B cell (primary cell): ENCODE measurements around the gene CD207. TPM values are rescaled to one million over a fixed set of nuclear protein-coding genes. Genes with fewer than 3 reads are reported as not detected.

Experiments
- ATAC-seq: fragments of 200-7000 bp; cut with Tn5 transposase; one replicate; pipeline ENCODE4 v1.10.0; 2021; ENCODE audit warnings: low read depth, mild to moderate bottlenecking, moderate number of reproducible peaks, moderate library complexity
- CTCF ChIA-PET: fragments of 350-600 bp; sonication (Branson Sonifier 250); formaldehyde crosslinking; loops from one replicate; lab custom pipeline; 2021; ENCODE audit warnings: antibody characterized with exemption, inconsistent platforms; lab: Charles Lee
- POLR2A ChIA-PET: fragments of 350-600 bp; sonication (Branson Sonifier 250); formaldehyde crosslinking; loops from one replicate; lab custom pipeline; 2021; ENCODE audit warnings: antibody characterized with exemption; lab: Charles Lee
- DNase-seq: peaks from one replicate; pipeline ENCODE4 v3.0.0; 2013
- H2AFZ ChIP-seq: 2 replicates; pipeline ENCODE4 v1.6.1; 2012; ENCODE audit warnings: mild to moderate bottlenecking, low read depth, low read length; ENCODE audit not compliant: insufficient read depth, poor library complexity, severe bottlenecking
- H3K27ac ChIP-seq, 2 donors: 1 replicate in 1 of 2; 2 replicates in 1 of 2; pipeline ENCODE4 v1.5.1; 2012 to 2013; ENCODE audit warnings: low read length in 2 of 2, mild to moderate bottlenecking in 2 of 2, moderate library complexity in 1 of 2
- H3K27me3 ChIP-seq, 4 experiments: fragments of 200-600 bp in 1 of 4; sonication (generic) in 1 of 4; replicated peaks in 1 of 4; 1 replicate in 2 of 4; 2 replicates in 2 of 4; pipeline versions ENCODE4 v1.6.1 to v1.7.0; 2013 to 2016; ENCODE audit warnings: low read length in 3 of 4, mild to moderate bottlenecking in 2 of 4, mixed read lengths in 1 of 4, moderate library complexity in 1 of 4; ENCODE audit not compliant: insufficient read depth in 4 of 4, control insufficient read depth in 3 of 4; ENCODE audit errors: control extremely low read depth in 1 of 4
- H3K36me3 ChIP-seq, 2 experiments: replicated peaks in 1 of 2; 1 replicate in 1 of 2; 2 replicates in 1 of 2; pipeline versions ENCODE4 v1.6.1 to v1.7.1; 2013; ENCODE audit warnings: low read length in 1 of 2; ENCODE audit not compliant: insufficient read depth in 2 of 2, control insufficient read depth in 1 of 2; ENCODE audit errors: control extremely low read depth in 1 of 2, extremely low read depth in 1 of 2
- H3K4me1 ChIP-seq, 2 donors: fragments of 200-600 bp in 1 of 2; sonication (generic) in 1 of 2; 1 replicate in 1 of 2; 2 replicates in 1 of 2; pipeline versions ENCODE4 v1.5.1 to v1.6.1; 2013 to 2017; ENCODE audit warnings: low read length in 2 of 2; ENCODE audit not compliant: control insufficient read depth in 2 of 2, insufficient read depth in 2 of 2
- H3K4me2 ChIP-seq: replicated peaks from 2 replicates; pipeline ENCODE3; 2012; ENCODE audit warnings: mild to moderate bottlenecking, low read depth, low read length; ENCODE audit not compliant: poor library complexity, severe bottlenecking
- H3K4me3 ChIP-seq, 5 experiments: fragments of 200-600 bp in 1 of 5; sonication (generic) in 1 of 5; 1 replicate in 3 of 5; 2 replicates in 2 of 5; pipeline versions ENCODE4 v1.5.1 to v1.7.0; 2011 to 2016; ENCODE audit warnings: low read length in 4 of 5, mild to moderate bottlenecking in 4 of 5, low read depth in 2 of 5, control low read depth in 1 of 5, moderate library complexity in 1 of 5; ENCODE audit not compliant: insufficient read depth in 1 of 5; ENCODE audit errors: control extremely low read depth in 1 of 5, extremely low read depth in 1 of 5
- H3K79me2 ChIP-seq: fragments of 200-600 bp; sonication (generic); one replicate; pipeline ENCODE4 v1.6.0; 2016; ENCODE audit warnings: low read length; ENCODE audit not compliant: control insufficient read depth, insufficient read depth
- H3K9ac ChIP-seq: fragments of 200-600 bp; sonication (generic); 2 replicates; pipeline ENCODE4 v1.6.1; 2017; ENCODE audit warnings: mild to moderate bottlenecking, low read length, moderate library complexity
- H3K9me3 ChIP-seq, 3 donors: one replicate each; pipeline versions ENCODE4 v1.6.1 to v1.7.1; 2013; ENCODE audit warnings: low read length in 2 of 3; ENCODE audit not compliant: control insufficient read depth in 2 of 3, insufficient read depth in 1 of 3; ENCODE audit errors: control extremely low read depth in 1 of 3
- H4K20me1 ChIP-seq: 2 replicates; pipeline ENCODE4 v1.6.0; 2012; ENCODE audit warnings: mild to moderate bottlenecking, low read length; ENCODE audit not compliant: insufficient read depth, control insufficient read depth, poor library complexity, severe bottlenecking
- H3K27ac Mint-ChIP-seq: one replicate; pipeline ENCODE4 v1.8.0; 2021; ENCODE audit warnings: mixed read lengths
- H3K27me3 Mint-ChIP-seq: one replicate; pipeline ENCODE4 v1.8.0; 2021; ENCODE audit warnings: mixed read lengths
- H3K4me1 Mint-ChIP-seq: one replicate; pipeline ENCODE4 v1.8.0; 2021; ENCODE audit warnings: mixed read lengths
- H3K4me3 Mint-ChIP-seq: one replicate; pipeline ENCODE4 v1.8.0; 2021; ENCODE audit warnings: mixed read lengths
- H3K9me3 Mint-ChIP-seq: one replicate; pipeline ENCODE4 v1.8.0; 2022; ENCODE audit warnings: mixed read lengths; ENCODE audit not compliant: insufficient read depth
- CTCF ChIP-seq: fragments of 200-600 bp; IDR thresholded peaks from one replicate; pipeline ENCODE4 v1.8.0; 2022; ENCODE audit warnings: antibody characterized with exemption, mild to moderate bottlenecking
- EZH2 ChIP-seq: IDR thresholded peaks from 2 replicates; pipeline ENCODE4 v1.6.1; 2012; ENCODE audit warnings: borderline replicate concordance, low read depth, mild to moderate bottlenecking, moderate library complexity, low read length; ENCODE audit not compliant: insufficient read depth, poor library complexity, severe bottlenecking
- WGBS: methylation state at CpG from one replicate; pipeline ENCODE4 v1.1.5; 2013; ENCODE audit warnings: missing lambda C conversion rate; ENCODE audit not compliant: insufficient coverage; 5-methylcytosine and 5-hydroxymethylcytosine counted together
- intact Hi-C: fragments of 100-400 bp; cut with micrococcal nuclease; formaldehyde crosslinking; loops from one replicate; pipeline ENCODE4 v1.10.0; 2022
- polyA plus RNA-seq: library from polyadenylated mRNA; depleted of rRNA; stranded (reverse); fragments of >200 nt; gene quantifications from 2 replicates; pipeline ENCODE4 v1.2.3, GENCODE V29; 2012
- total RNA-seq, 2 donors: library from RNA; stranded (reverse); fragments of 120-200 nt in 1 of 2; gene quantifications; 1 replicate in 1 of 2; 2 replicates in 1 of 2; pipeline versions ENCODE4 v1.2.3 to v1.2.4, GENCODE V29; 2013 to 2022

Gene CD207
- total and polyA plus RNA-seq, 2 donors (not counting 1 experiment from before 2014, with no cell fraction given), result not detected

- ATAC-seq (no peak), DNase-seq (no peak)
- Histone ChIP-seq H4K20me1 (no peaks in the 10 kb centered on the region), H3K27me3 (peaks cover 0 to 9% (median 2%) of the 10 kb centered on the region in 4 experiments), H3K4me1 (no peaks in the 10 kb centered on the region), H3K4me2 (no peak overlapping the region), H3K27ac (no peak overlapping the region), H3K36me3 (no peaks in the 10 kb centered on the region), H3K79me2 (no peaks in the 10 kb centered on the region), H2AFZ (no peak overlapping the region), H3K9ac (no peak overlapping the region), H3K9me3 (peaks cover 0 to 7% (median 0%) of the 10 kb centered on the region in 3 donors), H3K4me3 (no peak overlapping the region)
- Mint-ChIP-seq H3K4me3 (no peak overlapping the region), H3K4me1 (no peaks in the 10 kb centered on the region), H3K27ac (no peak overlapping the region), H3K27me3 (peaks cover 11% of the 10 kb centered on the region), H3K9me3 (no peaks in the 10 kb centered on the region)
- TF ChIP-seq EZH2 (no peak), CTCF (no peak)
- ChIA-PET POLR2A (no interaction called here), CTCF (no interaction called here)
- intact Hi-C loops, result no loop called here
- no CpG with 5 or more reads among the region's 5 CpGs for WGBS
Observed at GRCh38 chr2:70806013-70806412, 29.6 kb downstream of the CD207 start.

GRCh38 chr2:70801607-70802263 lies 33.9 kb downstream of the CD207 start:
- Histone ChIP-seq H3K9ac (no peak overlapping the region), H3K79me2 (no peaks in the 10 kb centered on the region), H2AFZ (no peak overlapping the region), H3K36me3 (no peaks in the 10 kb centered on the region), H3K27ac (no peak overlapping the region), H3K4me2 (no peak overlapping the region), H3K4me1 (no peaks in the 10 kb centered on the region), H3K9me3 (peaks cover 0 to 18% (median 0%) of the 10 kb centered on the region in 3 donors), H3K27me3 (peaks cover 0 to 11% (median 4%) of the 10 kb centered on the region in 4 experiments), H3K4me3 (no peak overlapping the region), H4K20me1 (no peaks in the 10 kb centered on the region)
- peaks cover 27% of the 10 kb centered on the region for H3K27me3 Mint-ChIP-seq
- intact Hi-C loops, result no loop called here
- H3K4me1 Mint-ChIP-seq, result no peaks in the 10 kb centered on the region
- ChIA-PET CTCF (no interaction called here), POLR2A (no interaction called here)
- H3K4me3 Mint-ChIP-seq, result no peak overlapping the region
- ATAC-seq (no peak), DNase-seq (no peak)
- TF ChIP-seq CTCF (no peak), EZH2 (no peak)
- no peaks in the 10 kb centered on the region for H3K9me3 Mint-ChIP-seq
- WGBS, result 90% methylated on average over 6 of the region's 10 CpGs
- no peak overlapping the region for H3K27ac Mint-ChIP-seq
